Cortex of kidney (tissue), 1 donor: ENCODE results near the gene STON2.
"Not testable (repeated sequence)": the region's sequence is repeated elsewhere in the genome, so short reads cannot be mapped to it uniquely, and the experiment has no call there.

Source experiments
- DNase-seq: peaks from one replicate; lab custom pipeline; 2025; lab: John Stamatoyannopoulos, UW

Gene STON2

DNA sequence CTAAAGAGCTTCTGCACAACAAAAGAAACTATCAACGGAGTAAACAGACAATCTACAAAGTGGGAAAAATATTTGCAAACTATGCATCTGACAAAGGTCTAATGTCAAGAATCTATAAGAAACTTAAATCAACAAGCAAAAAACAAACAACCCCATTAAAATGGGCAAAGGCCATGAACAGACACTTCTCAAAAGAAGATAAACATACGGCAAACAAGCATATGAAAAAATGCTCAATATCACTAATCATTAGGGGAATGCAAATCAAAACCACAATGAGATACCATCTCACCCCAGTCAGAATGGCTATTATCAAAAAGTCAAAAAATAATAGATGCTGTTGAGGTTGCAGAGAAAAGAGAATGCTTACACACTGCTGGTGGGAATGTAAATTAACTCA lies 20.1 kb downstream of the STON2 start:
- not testable (repeated sequence) for DNase-seq

DNA sequence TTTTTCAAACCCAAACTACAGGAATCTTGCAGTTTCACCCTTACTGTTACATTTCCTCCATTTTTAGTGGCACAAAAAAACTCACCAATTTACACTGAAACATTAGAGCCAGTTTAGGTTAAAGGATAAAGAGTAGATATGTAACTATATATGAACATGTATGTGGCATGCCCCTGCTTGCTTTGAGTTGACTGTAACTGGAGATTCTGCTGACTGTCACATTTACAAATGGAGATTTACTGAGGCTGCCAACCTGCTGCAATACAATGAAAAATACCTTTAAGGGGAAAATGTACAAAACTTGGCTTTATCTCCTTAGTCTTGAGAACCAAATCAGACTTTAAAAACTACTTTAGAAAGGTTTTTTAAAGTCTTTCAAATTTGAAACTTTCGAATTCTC lies 28.3 kb downstream of the STON2 start:
- DNase-seq = no peak

DNA sequence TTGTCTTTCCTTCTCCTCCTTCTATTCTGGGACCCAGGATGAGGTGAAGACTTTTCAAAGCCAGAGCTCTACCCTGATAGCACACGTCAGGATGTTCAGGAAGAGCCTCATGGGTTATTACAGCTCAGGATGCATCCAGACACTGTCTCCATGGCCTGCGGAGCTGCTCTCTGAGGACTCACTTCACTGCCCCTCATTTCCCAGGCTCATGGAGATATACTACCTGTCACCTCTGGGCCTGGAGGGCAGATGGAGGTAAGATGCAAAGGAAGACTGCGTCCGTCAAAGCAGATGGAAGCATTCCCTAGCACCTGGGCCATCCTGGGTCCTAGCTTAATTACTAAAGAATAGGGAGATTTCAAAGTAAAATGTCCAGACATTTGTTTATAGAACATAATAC lies 32.6 kb downstream of the STON2 start:
- no peak for DNase-seq

GRCh38 chr14:81366884-81367283 lies 33.2 kb downstream of the STON2 start:
- DNase-seq = no peak

- no peak for DNase-seq
These were observed 33.9 kb downstream of the STON2 start for GRCh38 chr14:81366214-81366613.

GRCh38 chr14:81363746-81364378 lies 36.3 kb downstream of the STON2 start:
- DNase-seq = no peak

GRCh38 chr14:81353691-81354323 lies 46.3 kb downstream of the STON2 start:
- no peak for DNase-seq

DNA sequence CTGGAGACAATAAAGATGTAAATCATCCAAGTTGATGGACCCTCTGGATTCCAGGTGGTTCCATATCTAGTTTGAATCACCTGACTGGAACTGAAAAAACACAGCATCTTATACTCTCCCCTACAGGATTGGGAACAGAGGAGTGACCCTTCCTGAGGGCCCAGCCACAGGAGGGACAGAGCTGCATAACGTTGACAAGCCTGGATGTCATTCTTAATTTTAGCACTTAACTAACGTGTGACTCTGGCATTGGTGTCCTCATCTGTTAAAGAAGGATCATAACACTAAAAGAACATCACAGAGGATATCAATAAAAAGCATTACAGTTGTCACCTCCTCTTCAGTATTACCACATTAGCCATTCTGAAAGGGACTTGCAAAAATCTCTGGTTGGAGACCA lies 47.7 kb downstream of the STON2 start:
- no peak for DNase-seq

DNA sequence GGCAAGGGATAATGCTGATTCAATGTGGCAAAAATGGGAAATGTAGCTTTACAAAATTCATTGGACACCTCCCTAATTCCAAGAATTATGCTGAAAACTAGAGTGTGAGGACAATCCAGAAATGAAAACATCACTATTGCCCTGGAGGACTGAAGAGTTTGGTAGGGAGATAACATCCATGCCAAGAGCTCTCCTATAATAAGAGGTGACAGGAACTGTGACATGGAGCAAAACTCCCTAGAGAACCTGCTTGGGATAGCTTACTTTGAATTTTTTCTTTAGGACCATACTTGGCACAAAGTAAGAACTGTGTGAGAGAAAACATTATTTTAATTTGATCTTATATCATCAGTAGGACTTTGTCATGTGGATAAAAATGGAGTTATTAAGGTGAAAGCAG lies 48.9 kb downstream of the STON2 start:
- DNase-seq = no peak

GRCh38 chr14:81350344-81351130 lies 49.6 kb downstream of the STON2 start:
- no peak for DNase-seq

DNA sequence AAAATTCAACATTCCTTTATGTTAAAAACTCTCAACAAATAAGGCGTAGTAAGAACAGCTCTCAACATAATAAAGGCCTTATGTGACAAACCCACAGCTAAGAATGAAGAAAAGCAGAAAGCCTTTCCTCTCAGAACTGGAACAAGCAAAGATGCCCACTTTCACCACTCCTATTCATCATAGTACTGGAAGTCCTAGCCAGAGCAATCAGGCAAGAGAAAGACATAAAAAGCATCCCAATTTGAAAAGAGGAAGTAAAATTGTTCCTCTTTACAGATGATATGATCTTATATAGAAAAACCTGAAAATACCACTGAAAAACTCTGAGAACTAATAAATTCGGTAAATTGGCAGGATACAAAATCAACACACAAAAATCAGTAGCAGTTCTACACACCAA lies 52.1 kb downstream of the STON2 start:
- DNase-seq = no peak

- no peak for DNase-seq
These were observed 54.3 kb downstream of the STON2 start for GRCh38 chr14:81345781-81346180.

- DNase-seq = no peak
These were observed 55.5 kb downstream of the STON2 start for GRCh38 chr14:81344481-81345160.

DNA sequence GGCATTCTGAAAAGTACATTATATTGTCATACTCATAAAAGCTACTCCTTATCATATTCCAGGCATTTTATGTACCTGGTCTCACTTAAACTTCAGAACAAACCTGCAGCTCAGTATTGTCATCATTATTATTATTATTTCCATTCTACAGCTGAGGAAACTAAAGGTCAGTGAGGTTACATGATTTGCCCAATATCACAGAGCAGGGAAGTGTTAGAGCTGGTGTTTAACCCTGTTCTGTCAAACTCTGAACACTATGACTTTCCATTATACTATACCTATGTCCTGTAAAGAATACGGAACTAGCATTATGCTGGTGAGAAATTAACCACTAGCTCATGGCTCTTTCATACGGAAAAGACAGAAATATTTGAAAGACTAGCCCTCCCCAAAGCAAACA lies 56.4 kb downstream of the STON2 start:
- no peak for DNase-seq

GRCh38 chr14:81342850-81343580 lies 57.1 kb downstream of the STON2 start:
- no peak for DNase-seq

DNA sequence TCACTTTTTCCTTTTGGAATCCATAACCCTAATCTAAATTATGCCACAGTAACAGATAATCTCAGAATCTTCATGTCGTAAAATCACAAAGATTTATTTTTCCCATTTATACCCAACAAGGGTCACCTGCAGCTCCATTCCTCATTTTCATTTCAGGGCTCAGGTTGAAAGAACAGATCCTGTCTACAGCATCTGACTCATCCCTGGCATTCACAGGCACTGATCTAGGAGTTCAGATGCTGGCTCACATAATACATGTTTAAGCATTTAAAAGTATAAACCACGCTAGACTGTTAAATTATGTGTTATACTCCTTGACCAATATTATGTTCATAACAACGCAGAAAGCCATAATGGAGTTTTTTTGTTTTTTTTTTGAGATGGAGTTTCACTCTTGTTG lies 58.3 kb downstream of the STON2 start:
- no peak for DNase-seq

DNA sequence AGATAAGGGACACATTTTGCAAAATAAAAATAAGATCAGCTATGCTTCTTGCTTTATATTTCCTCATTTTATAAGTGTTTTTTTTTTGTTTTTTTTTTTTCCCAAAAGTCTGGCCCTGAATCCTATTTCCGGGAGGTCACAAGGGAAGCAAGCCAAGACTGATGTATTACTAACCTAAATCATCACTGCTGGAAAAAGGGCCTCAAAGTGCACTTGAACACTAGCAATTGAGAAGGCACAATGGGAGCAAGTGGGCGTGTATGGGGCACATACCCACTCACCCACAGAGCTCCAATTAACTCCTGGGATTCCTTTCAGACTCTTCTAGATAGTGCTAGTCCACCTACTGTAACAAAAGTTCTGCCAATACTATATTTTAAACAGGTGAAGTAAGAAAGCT lies 58.8 kb downstream of the STON2 start:
- DNase-seq = no peak

- DNase-seq = no peak
These were observed 59.9 kb downstream of the STON2 start for GRCh38 chr14:81340201-81340600.

DNA sequence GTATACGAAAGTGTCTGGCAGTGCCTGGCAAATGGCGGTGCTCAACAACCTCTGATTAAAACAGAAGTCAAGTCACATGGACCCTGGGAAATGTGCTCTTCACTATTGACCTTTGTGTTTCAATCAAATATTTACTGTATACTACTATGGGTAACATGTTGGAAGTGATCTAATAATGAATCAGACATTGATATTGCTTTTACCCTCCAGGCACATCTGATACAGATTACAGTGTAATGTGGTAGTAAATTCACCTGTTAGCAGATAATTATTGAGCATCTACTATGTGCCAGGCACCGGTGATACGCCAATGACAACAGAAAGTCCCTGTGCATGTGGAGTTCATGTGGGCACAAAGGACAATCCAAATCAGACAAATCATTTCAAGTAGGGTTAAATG lies 63.1 kb downstream of the STON2 start:
- no peak for DNase-seq

DNA sequence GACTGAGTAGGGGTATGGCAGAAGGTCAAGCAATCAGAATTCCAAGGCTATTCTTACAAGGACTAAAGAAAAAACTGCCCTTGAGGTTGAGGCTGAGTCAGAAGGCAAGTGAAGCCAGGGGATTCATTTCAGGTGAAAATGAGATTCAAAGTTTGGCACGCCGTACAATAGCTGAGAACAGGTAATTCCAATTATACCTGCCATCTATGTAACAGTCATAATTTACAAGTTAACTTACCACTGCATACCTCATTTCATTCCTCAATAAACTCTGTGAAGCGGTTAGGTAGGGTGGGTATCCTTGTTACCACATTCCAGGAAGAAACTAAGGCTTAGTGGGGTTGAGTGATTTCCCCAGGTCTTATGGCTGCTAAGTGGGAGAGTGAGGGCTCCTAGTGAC lies 64.1 kb downstream of the STON2 start:
- DNase-seq = no peak

DNA sequence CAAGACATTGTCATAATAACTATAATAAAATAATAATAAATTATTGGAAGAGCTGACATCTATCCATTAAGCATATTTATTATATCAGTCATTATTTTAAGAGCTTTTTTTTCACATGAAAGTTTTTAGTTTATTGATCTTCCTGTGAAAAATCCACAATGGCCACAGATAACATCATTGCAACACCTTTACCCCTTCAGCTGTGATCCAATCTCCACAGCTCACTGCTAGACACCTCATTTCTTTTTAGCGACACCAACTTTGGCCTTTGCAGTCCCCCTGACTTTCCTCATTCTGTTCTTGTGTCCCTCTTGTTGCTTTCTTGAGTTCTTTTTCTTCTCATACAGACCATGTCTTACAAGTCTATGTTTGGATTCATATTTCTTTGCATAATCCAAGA lies 67.4 kb downstream of the STON2 start:
- no peak for DNase-seq
